ENCODE measurements around the gene PEX12. TPM values are rescaled to one million over a fixed set of nuclear protein-coding genes. Genes with fewer than 3 reads are reported as not detected.

Gene PEX12
- total and polyA plus RNA-seq, 9 of the 15 experiments (the other 6 are each of a cell fraction or from before 2014, with no cell fraction given), result 4.0 to 12.4 (median 6.4) TPM

DNA sequence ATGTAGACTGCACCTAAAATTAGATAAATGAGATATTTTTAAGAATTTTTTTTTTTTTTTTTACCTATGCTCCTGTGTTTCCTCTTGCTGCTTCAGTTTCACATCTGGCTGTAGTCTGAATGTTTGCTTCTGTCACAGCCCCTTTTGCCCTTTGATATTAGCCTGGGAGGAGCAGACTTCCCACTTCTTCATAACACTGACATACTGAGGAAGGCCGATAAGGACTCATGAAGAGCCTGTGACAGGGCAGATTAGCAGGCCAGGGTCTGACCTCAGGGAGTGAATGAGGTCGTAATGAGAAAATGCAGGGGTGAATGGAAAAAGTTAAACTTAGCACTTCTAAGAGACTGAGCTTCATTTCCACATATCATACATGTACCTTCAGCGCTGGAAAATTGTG is 17.7 kb downstream of the PEX12 start, which contains the start of gene SLFN14 (continued):
- TF ChIP-seq SRF (CRISPR knock-in tag; IDR thresholded peaks at IDR 0.05) (peak in 1 of 2 experiments; percentile 54; a peak in 1 of 4 replicates), TEAD1 (CRISPR knock-in tag; IDR thresholded peaks at IDR 0.05) (peak in 1 of 2 experiments; percentile 89; a peak in 2 of 4 replicates), RHOXF2B (CRISPR knock-in tag; conservative IDR thresholded peaks at IDR 0.05) (no peak), MCM7 (IDR thresholded peaks at IDR 0.05) (no peak), RBM22 (IDR thresholded peaks at IDR 0.05; ENCODE audit: low read depth, low read length, poor library complexity, severe bottlenecking) (no peak), NR2C2 (CRISPR knock-in tag; IDR thresholded peaks at IDR 0.05) (no peak), NR2C2 (tag; IDR thresholded peaks at IDR 0.05) (peak; percentile 90), STAT5B (CRISPR knock-in tag; IDR thresholded peaks at IDR 0.05) (no peak), EHMT2 (IDR thresholded peaks at IDR 0.05) (no peak), ZBTB1 (CRISPR knock-in tag; IDR thresholded peaks at IDR 0.05; ENCODE audit: borderline replicate concordance, low read depth) (no peak), PTBP1 (IDR thresholded peaks at IDR 0.05; ENCODE audit: low read depth, low read length) (no peak), ZNF75A (CRISPR knock-in tag; IDR thresholded peaks at IDR 0.05) (no peak), ZNF197 (CRISPR knock-in tag; IDR thresholded peaks at IDR 0.05; ENCODE audit: low read depth) (peak; percentile 93), CBX8 (IDR thresholded peaks at IDR 0.05; ENCODE audit: borderline replicate concordance, extremely low read depth, low read depth, low read length, poor library complexity, severe bottlenecking) (no peak), ATF4 (CRISPR knock-in tag; IDR thresholded peaks at IDR 0.05) (no peak), DMBX1 (CRISPR knock-in tag; IDR thresholded peaks at IDR 0.05; ENCODE audit: borderline replicate concordance) (peak; percentile 91), MYNN (IDR thresholded peaks at IDR 0.05) (peak; percentile 83), MYNN (CRISPR knock-in tag; IDR thresholded peaks at IDR 0.05) (no peak), ZNF57 (CRISPR knock-in tag; IDR thresholded peaks at IDR 0.05) (no peak), KLF13 (tag; IDR thresholded peaks at IDR 0.05; ENCODE audit: borderline replicate concordance, low read depth) (no peak)
- TF ChIP-seq, protein P1, sequence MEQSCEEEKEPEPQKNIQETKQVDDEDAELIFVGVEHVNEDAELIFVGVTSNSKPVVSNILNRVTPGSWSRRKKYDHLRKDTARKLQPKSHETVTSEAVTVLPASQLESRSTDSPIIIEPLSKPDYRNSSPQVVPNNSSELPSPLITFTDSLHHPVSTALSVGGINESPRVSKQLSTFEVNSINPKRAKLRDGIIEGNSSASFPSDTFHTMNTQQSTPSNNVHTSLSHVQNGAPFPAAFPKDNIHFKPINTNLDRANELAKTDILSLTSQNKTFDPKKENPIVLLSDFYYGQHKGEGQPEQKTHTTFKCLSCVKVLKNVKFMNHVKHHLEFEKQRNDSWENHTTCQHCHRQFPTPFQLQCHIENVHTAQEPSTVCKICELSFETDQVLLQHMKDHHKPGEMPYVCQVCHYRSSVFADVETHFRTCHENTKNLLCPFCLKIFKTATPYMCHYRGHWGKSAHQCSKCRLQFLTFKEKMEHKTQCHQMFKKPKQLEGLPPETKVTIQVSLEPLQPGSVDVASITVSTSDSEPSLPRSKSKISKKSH (CRISPR knock-in tag; IDR thresholded peaks at IDR 0.05), result no peak

Measured in K562 (cell line).